SK-N-MC (cell line): Measurements from ENCODE around the gene ALG12.

Experiments used
- EZH2 ChIP-seq: fragments of 200-600 bp; sonication (generic); IDR thresholded peaks from one replicate; pipeline ENCODE4 v1.6.1; 2017; ENCODE audit warnings: antibody characterized with exemption
- POLR2AphosphoS5 ChIP-seq: IDR thresholded peaks from 2 replicates; pipeline ENCODE4 v1.6.1; 2012; ENCODE audit warnings: mild to moderate bottlenecking, low read depth, low read length, borderline replicate concordance

DNA sequence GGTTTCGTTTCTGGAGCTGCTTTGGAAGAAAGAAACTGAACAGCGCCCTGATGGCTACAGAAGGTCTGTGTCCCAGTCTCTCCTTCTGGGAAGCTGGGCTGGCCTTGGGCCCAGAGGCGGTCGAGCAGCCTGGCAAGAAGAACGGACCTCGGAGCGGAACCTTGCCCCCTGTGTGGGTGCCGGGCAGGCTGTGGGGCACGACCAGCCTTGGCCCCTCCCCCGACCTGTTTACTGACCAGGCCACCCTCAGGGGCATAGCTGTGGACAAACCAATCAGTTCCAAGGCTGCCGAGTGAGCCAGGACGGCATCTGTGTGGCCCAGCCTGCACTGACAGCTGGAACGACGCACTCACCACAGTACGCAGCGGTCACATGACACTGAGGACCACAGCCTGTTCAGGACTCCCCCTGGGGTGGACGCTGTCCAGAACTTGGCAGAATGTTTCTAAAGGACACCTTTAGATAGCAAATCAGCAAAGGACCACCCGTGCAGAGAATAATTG is 49.5 kb upstream of the ALG12 start:
- TF ChIP-seq EZH2 (no peak), POLR2AphosphoS5 (no peak)
